Esophagus squamous epithelium (tissue), 5 donors: Measurements from ENCODE around the gene RER1. TPM values are rescaled to one million over a fixed set of nuclear protein-coding genes. Genes with fewer than 3 reads are reported as not detected.

ENCODE experiments used
- DNase-seq: peaks from one replicate; lab custom pipeline; 2025; lab: John Stamatoyannopoulos, UW
- H3K27ac ChIP-seq, 4 donors: fragments of 200-600 bp; sonication (generic); one replicate each; pipeline ENCODE4 v1.5.1; 2016 to 2019; ENCODE audit warnings: mild to moderate bottlenecking in 1 of 4
- H3K27me3 ChIP-seq, 4 donors: fragments of 200-600 bp; sonication (generic); 1 replicate in 3 of 4; 2 replicates in 1 of 4; pipeline versions ENCODE4 v1.5.1 to v1.6.0; 2017 to 2021; ENCODE audit warnings: antibody characterized with exemption in 1 of 4
- H3K36me3 ChIP-seq, 3 donors: fragments of 200-600 bp; sonication (generic); one replicate each; pipeline ENCODE4 v1.5.1; 2016 to 2019
- H3K4me1 ChIP-seq, 3 donors: fragments of 200-600 bp; sonication (generic); one replicate each; pipeline ENCODE4 v1.5.1; 2017 to 2019
- H3K4me3 ChIP-seq, 4 donors: fragments of 200-600 bp; sonication (generic); 1 replicate in 3 of 4; 2 replicates in 1 of 4; pipeline ENCODE4 v1.5.1; 2016 to 2019; ENCODE audit warnings: mild to moderate bottlenecking in 2 of 4, moderate library complexity in 1 of 4
- H3K9me3 ChIP-seq, 3 donors: fragments of 200-600 bp; sonication (generic); one replicate each; pipeline ENCODE4 v1.5.1; 2016 to 2019
- POLR2A ChIP-seq, 4 donors: fragments of 450-650 bp; IDR thresholded peaks; one replicate each; pipeline ENCODE4 v1.6.1; 2017; ENCODE audit warnings: antibody characterized with exemption in 4 of 4, mild to moderate bottlenecking in 4 of 4, moderate library complexity in 3 of 4
- WGBS, 2 donors: methylation state at CpG; one replicate each; pipeline ENCODE4 v1.1.5; 2018; 5-methylcytosine and 5-hydroxymethylcytosine counted together
- intact Hi-C: fragments of 100-400 bp; cut with DNase I; formaldehyde crosslinking; loops from one replicate; pipeline ENCODE4 v1.15.0; 2022
- total RNA-seq, 4 donors: library from RNA; depleted of rRNA; stranded (reverse); fragments of >200 nt; gene quantifications; one replicate each; pipeline ENCODE4 v1.1.0, GENCODE V29; 2016
- TF ChIP-seq, protein P1 (sequence below), 6 experiments: fragments of 450-650 bp in 4 of 6; fragments of 200-600 bp in 2 of 6; sonication (generic) in 2 of 6; IDR thresholded peaks; one replicate each; pipeline ENCODE4 v1.5.1; 2016 to 2019; ENCODE audit warnings: antibody characterized with exemption in 6 of 6, mild to moderate bottlenecking in 4 of 6, moderate library complexity in 4 of 6
- donor health status: DM: yes; HTN: yes; CAD: no.

The RER1 gene
- total RNA-seq, 4 donors from 2014 or later = 63.3 to 136 (median 75.7) TPM

DNA sequence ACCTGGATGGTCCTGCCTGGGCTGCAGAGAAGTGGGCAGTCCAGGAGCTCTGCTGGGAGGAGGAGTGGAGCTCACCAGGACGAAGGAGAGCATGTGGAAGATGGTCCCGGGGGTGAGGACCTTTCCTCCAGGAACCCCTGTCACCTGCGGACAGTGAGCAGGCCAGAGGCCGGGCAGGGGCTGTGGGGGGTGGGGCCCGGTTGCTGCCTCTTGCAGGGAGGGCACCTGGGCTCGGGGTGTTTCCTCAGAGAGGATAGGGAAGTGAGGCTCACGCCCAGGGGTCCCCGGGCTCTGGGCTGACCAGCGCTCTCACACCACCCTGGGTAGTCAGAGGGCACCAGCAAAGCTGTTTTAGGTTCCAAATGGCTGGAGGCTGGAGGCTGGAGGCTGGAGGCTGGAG is 43.5 kb downstream of the RER1 start:
- Histone ChIP-seq H3K9me3 (peaks cover 0 to 2% (median under 1%) of the 10 kb centered on the region in 3 donors), H3K4me3 (no peak overlapping the region), H3K27me3 (peaks cover 0 to 80% (median 0%) of the 10 kb centered on the region in 4 donors), H3K4me1 (peaks cover 5 to 42% (median 13%) of the 10 kb centered on the region in 3 donors), H3K27ac (no peak overlapping the region), H3K36me3 (peaks cover 0 to 21% (median 0%) of the 10 kb centered on the region in 3 donors)
- intact Hi-C loops = no loop called here
- no peak for DNase-seq
- TF ChIP-seq, protein P1, sequence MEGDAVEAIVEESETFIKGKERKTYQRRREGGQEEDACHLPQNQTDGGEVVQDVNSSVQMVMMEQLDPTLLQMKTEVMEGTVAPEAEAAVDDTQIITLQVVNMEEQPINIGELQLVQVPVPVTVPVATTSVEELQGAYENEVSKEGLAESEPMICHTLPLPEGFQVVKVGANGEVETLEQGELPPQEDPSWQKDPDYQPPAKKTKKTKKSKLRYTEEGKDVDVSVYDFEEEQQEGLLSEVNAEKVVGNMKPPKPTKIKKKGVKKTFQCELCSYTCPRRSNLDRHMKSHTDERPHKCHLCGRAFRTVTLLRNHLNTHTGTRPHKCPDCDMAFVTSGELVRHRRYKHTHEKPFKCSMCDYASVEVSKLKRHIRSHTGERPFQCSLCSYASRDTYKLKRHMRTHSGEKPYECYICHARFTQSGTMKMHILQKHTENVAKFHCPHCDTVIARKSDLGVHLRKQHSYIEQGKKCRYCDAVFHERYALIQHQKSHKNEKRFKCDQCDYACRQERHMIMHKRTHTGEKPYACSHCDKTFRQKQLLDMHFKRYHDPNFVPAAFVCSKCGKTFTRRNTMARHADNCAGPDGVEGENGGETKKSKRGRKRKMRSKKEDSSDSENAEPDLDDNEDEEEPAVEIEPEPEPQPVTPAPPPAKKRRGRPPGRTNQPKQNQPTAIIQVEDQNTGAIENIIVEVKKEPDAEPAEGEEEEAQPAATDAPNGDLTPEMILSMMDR (IDR thresholded peaks at IDR 0.05) = no peak
- no peak for TF ChIP-seq POLR2A (IDR thresholded peaks at IDR 0.05)
- 69% methylated on average over 2 of the region's 9 CpGs; no CpG with 5 or more reads in 1 of the 2 donors for WGBS, 2 donors

DNA sequence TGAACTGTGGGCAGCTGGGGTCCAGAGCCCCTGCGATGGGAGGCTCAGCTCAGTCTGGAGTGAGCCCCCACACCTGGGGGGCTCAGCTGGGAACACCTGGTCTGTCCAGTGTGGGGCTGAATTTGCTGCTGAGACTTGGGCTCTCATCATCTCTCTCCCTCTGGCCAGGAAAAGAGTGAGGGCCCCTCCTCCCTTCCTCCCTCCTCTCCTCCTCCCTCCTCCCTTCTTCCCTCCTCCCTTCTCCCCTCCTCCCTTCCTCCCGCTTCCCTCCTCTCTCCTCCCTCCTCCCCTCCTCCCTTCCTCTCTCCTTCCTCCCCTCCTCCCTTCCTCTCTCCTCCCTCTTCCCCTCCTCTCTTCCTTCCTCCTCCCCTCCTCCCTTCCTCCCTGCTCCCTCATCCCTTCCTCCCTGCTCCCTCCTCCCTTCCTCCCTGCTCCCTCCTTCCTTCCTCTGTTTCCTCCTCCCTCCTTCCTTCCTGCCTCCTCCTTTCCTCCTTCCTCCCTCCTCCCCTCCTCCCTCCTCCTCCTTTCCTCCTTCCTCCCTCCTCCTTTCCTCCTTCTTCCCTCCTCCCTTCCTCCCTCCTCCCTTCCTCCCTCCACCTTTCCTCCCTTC is 44.2 kb downstream of the RER1 start:
- WGBS, 2 donors = 66 to 75% methylated on average over 1 to 2 of the region's 2 CpGs
- Histone ChIP-seq H3K4me1 (peaks cover 2 to 34% (median 13%) of the 10 kb centered on the region in 3 donors), H3K4me3 (no peak overlapping the region), H3K27me3 (peaks cover 0 to 77% (median 0%) of the 10 kb centered on the region in 4 donors), H3K9me3 (no peaks in the 10 kb centered on the region), H3K36me3 (peaks cover 0 to 21% (median 0%) of the 10 kb centered on the region in 3 donors), H3K27ac (no peak overlapping the region)
- intact Hi-C loops = no loop called here
- TF ChIP-seq, protein P1 (IDR thresholded peaks at IDR 0.05) = no peak
- no peak for TF ChIP-seq POLR2A (IDR thresholded peaks at IDR 0.05)
- no peak for DNase-seq

DNA sequence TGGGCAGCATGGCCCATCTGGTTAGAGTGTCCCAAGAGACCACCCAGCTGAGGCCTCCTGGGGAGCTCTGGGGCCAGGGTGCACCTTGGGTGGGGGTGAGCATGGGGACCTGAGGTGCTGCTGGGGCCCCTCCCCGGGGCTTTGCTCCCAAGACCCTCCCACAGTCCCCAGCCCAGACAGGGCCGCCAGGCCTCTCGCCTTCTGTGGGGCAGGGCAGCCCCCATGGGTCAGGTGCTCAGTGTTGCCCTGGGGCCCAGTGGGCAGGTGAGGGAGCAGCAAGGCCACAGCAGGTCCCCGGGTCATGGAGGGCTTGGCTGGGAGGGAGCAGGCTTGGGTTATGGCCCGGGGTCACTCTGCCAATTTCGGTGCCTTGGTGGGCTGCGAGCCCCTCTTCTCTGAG is 45.2 kb downstream of the RER1 start:
- TF ChIP-seq, protein P1 (IDR thresholded peaks at IDR 0.05) = no peak
- TF ChIP-seq POLR2A (IDR thresholded peaks at IDR 0.05) = no peak
- H3K27me3 ChIP-seq = peaks cover 0 to 79% (median 0%) of the 10 kb centered on the region in 4 donors
- WGBS, 2 donors = 72 to 89% methylated on average over 3 to 6 of the region's 7 CpGs
- no peak overlapping the region for H3K4me3 ChIP-seq
- H3K9me3 ChIP-seq = no peaks in the 10 kb centered on the region
- no peak overlapping the region for H3K27ac ChIP-seq
- H3K4me1 ChIP-seq = peaks cover 0 to 24% (median 8%) of the 10 kb centered on the region in 3 donors
- no peak for DNase-seq
- intact Hi-C loops = no loop called here
- H3K36me3 ChIP-seq = peaks cover 0 to 21% (median 0%) of the 10 kb centered on the region in 3 donors

DNA sequence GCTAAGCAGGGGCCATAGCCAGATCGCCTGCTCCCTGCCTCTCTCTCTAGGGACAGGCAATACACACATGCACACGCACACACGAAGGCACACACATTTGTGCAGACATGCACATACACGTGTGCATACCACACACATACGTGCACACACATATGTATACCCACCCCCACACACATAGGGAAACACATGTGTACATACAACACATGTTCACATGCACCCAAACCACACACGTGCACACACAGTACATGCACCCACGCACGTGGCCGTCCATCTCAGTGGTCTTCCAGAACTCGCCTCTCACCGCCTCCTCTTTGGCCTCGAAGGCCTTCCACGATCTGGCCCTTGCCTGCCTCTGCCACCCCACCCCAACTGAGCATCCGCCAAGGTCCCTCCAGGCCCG is 46.0 kb downstream of the RER1 start:
- Histone ChIP-seq H3K9me3 (no peaks in the 10 kb centered on the region), H3K27ac (no peak overlapping the region), H3K27me3 (peaks cover 0 to 79% (median 0%) of the 10 kb centered on the region in 4 donors), H3K4me1 (peaks cover 0 to 17% (median 4%) of the 10 kb centered on the region in 3 donors), H3K4me3 (no peak overlapping the region), H3K36me3 (peaks cover 0 to 18% (median 0%) of the 10 kb centered on the region in 3 donors)
- intact Hi-C loops = no loop called here
- WGBS, 2 donors = 70 to 80% methylated on average over 12 to 15 of the region's 15 CpGs
- DNase-seq = no peak
- TF ChIP-seq POLR2A (IDR thresholded peaks at IDR 0.05) = no peak
- TF ChIP-seq, protein P1 (IDR thresholded peaks at IDR 0.05) = no peak

DNA sequence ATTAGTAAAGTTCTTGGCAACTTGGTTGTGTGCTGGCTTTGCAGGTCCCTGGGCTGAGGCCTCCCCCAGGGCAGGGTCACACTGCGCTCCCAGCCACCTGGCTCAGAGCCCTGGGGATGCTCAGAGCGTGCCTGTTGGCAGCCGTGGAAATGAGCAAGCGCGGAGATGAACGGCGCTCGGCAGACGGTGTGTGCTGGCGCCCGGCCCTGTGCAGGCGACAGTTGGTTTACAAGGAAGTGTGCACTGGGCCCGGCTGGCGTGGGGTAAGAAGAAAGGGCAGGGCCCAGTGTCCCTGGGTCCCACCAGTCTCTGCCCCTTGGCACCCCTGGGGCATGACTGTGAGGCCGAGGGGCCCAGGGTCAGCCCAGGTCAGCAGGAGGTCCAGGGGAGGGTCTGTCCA is 46.4 kb downstream of the RER1 start:
- intact Hi-C loops = no loop called here
- Histone ChIP-seq H3K27me3 (peaks cover 0 to 79% (median 2%) of the 10 kb centered on the region in 4 donors), H3K9me3 (no peaks in the 10 kb centered on the region), H3K27ac (no peak overlapping the region), H3K4me3 (no peak overlapping the region), H3K36me3 (peaks cover 0 to 14% (median 0%) of the 10 kb centered on the region in 3 donors), H3K4me1 (peaks cover 0 to 18% (median 6%) of the 10 kb centered on the region in 3 donors)
- whole genome bisulfite sequencing, 2 donors = 64% methylated on average over 7 of the region's 15 CpGs; no CpG with 5 or more reads in 1 of the 2 donors
- no peak for TF ChIP-seq POLR2A (IDR thresholded peaks at IDR 0.05)
- TF ChIP-seq, protein P1 (IDR thresholded peaks at IDR 0.05) = no peak
- no peak for DNase-seq
